HCT116 (cell line): ENCODE results near the gene WWOX. TPM values are rescaled to one million over a fixed set of nuclear protein-coding genes. Genes with fewer than 3 reads are reported as not detected.

ENCODE experiments used
- ATAC-seq: fragments of 200-7000 bp; cut with Tn5 transposase; 2 replicates; pipeline ENCODE4 v1.9.1; 2020; ENCODE audit warnings: mild to moderate bottlenecking, moderate library complexity
- BruUV-seq: library from RNA; stranded (reverse); fragments of 400-500 nt; replicated peaks from 2 replicates; lab custom pipeline; 2021; lab: Mats Ljungman, UMichigan
- CTCF ChIA-PET: fragments of 300-600 bp; sonication (Branson Sonifier 250); formaldehyde crosslinking; loops from one replicate; lab custom pipeline; 2021; ENCODE audit warnings: antibody characterized with exemption; lab: Charles Lee
- POLR2A ChIA-PET: fragments of 300-600, 350-600 bp; sonication (Branson Sonifier 250); formaldehyde crosslinking; loops from one replicate; lab custom pipeline; 2021; ENCODE audit warnings: antibody characterized with exemption; lab: Charles Lee
- RAD21 ChIA-PET, 2 experiments: fragments of 300-600 bp; sonication (Branson Sonifier 250); formaldehyde crosslinking; loops; one replicate each; lab custom pipeline; 2023; ENCODE audit warnings: low total read pairs in 2 of 2; ENCODE audit not compliant: uncharacterized antibody in 2 of 2, unreplicated experiment in 2 of 2, low non-redundant PET in 1 of 2; lab: Charles Lee
- DNase-seq: peaks from one replicate; pipeline ENCODE4 v3.0.0-alpha.2; 2010; ENCODE audit warnings: low read depth, low spot score
- H2AFZ ChIP-seq: fragments of 200-600 bp; shearing (Covaris generic), sonication (generic); 2 replicates; pipeline ENCODE4 v1.6.1; 2017; ENCODE audit warnings: low read depth, mixed run types, mixed read lengths, antibody characterized with exemption, low read length; ENCODE audit not compliant: poor library complexity, severe bottlenecking
- H3K27ac ChIP-seq: 2 replicates; pipeline ENCODE4 v1.5.1; 2012; ENCODE audit warnings: low read depth, low read length
- H3K27me3 ChIP-seq: fragments of 200-600 bp; sonication (generic); 2 replicates; pipeline ENCODE4 v1.6.1; 2016; ENCODE audit warnings: mixed run types, low read length, mixed read lengths; ENCODE audit not compliant: insufficient read depth
- H3K36me3 ChIP-seq, 2 experiments: fragments of 200-500 bp in 1 of 2; fragments of 200-600 bp in 1 of 2; sonication (Bioruptor generic) in 1 of 2; sonication (generic) in 1 of 2; 2 replicates each; pipeline versions ENCODE4 v1.5.1 to v1.6.1; 2014 to 2016; ENCODE audit warnings: low read length in 2 of 2, inconsistent platforms in 1 of 2, mixed read lengths in 1 of 2, mixed run types in 1 of 2; ENCODE audit not compliant: insufficient read depth in 2 of 2, control insufficient read depth in 1 of 2
- H3K4me1 ChIP-seq, 2 experiments: fragments of 200-600 bp in 1 of 2; sonication (generic) in 1 of 2; 2 replicates each; pipeline versions ENCODE4 v1.5.1 to v1.6.1; 2012 to 2017; ENCODE audit warnings: low read length in 2 of 2, inconsistent platforms in 1 of 2, mild to moderate bottlenecking in 1 of 2, mixed read lengths in 1 of 2, mixed run types in 1 of 2, moderate library complexity in 1 of 2; ENCODE audit not compliant: insufficient read depth in 2 of 2, control insufficient read depth in 1 of 2
- H3K4me2 ChIP-seq: fragments of 200-600 bp; sonication (generic); 2 replicates; pipeline ENCODE4 v1.6.1; 2017; ENCODE audit warnings: mixed run types, low read length, mixed read lengths
- H3K4me3 ChIP-seq, 2 experiments: fragments of 200-600 bp in 1 of 2; sonication (generic) in 1 of 2; replicated peaks in 1 of 2; 2 replicates each; pipeline ENCODE4 v1.5.1; 2011 to 2016; ENCODE audit warnings: low read length in 2 of 2, control low read depth in 1 of 2, low read depth in 1 of 2, mild to moderate bottlenecking in 1 of 2, mixed read lengths in 1 of 2, mixed run types in 1 of 2
- H3K79me2 ChIP-seq: fragments of 200-600 bp; sonication (generic); 2 replicates; pipeline ENCODE4 v1.6.1; 2017; ENCODE audit warnings: mild to moderate bottlenecking, mixed run types, low read length, moderate library complexity, mixed read lengths; ENCODE audit not compliant: insufficient read depth
- H3K9ac ChIP-seq: fragments of 200-600 bp; sonication (generic); 2 replicates; pipeline ENCODE4 v1.6.1; 2016; ENCODE audit warnings: low read length, mixed read lengths
- H3K9me2 ChIP-seq: fragments of 200-600 bp; sonication (generic), shearing (Covaris generic); 2 replicates; pipeline ENCODE4 v1.6.1; 2017; ENCODE audit warnings: mixed run types, mild to moderate bottlenecking, moderate library complexity; ENCODE audit not compliant: insufficient read depth
- H3K9me3 ChIP-seq, 2 experiments: fragments of 200-500 bp in 1 of 2; fragments of 200-600 bp in 1 of 2; sonication (Bioruptor generic) in 1 of 2; sonication (generic) in 1 of 2; 2 replicates each; pipeline ENCODE4 v1.6.1; 2014 to 2017; ENCODE audit warnings: low read length in 2 of 2, mixed read lengths in 2 of 2, inconsistent platforms in 1 of 2, low read depth in 1 of 2, mild to moderate bottlenecking in 1 of 2, mixed run types in 1 of 2, moderate library complexity in 1 of 2; ENCODE audit not compliant: control insufficient read depth in 1 of 2, insufficient read depth in 1 of 2
- H4K20me1 ChIP-seq: fragments of 200-600 bp; sonication (generic), shearing (Covaris generic); 2 replicates; pipeline ENCODE4 v1.6.1; 2017; ENCODE audit warnings: mixed run types, mild to moderate bottlenecking, moderate library complexity; ENCODE audit not compliant: insufficient read depth
- CBX3 ChIP-seq: IDR thresholded peaks from 2 replicates; pipeline ENCODE4 v1.6.1; 2012; ENCODE audit warnings: low read depth
- CEBPB ChIP-seq: IDR thresholded peaks from 2 replicates; pipeline ENCODE4 v1.6.1; 2012; ENCODE audit warnings: low read depth
- CTCF ChIP-seq, 3 experiments: fragments of 200-600 bp in 1 of 3; sonication (generic) in 1 of 3; IDR thresholded peaks in 2 of 3; conservative IDR thresholded peaks in 1 of 3; 2 replicates each; pipeline ENCODE4 v1.5.1; 2012 to 2017; ENCODE audit warnings: low read depth in 2 of 3, low read length in 2 of 3, antibody characterized with exemption in 1 of 3, borderline replicate concordance in 1 of 3, control low read depth in 1 of 3, mild to moderate bottlenecking in 1 of 3, mixed read lengths in 1 of 3, mixed run types in 1 of 3, moderate library complexity in 1 of 3; ENCODE audit not compliant: insufficient read depth in 1 of 3
- ELF1 ChIP-seq: IDR thresholded peaks from 2 replicates; pipeline ENCODE4 v1.6.1; 2012; ENCODE audit warnings: low read depth, borderline replicate concordance
- EZH2 ChIP-seq: fragments of 200-600 bp; sonication (generic); IDR thresholded peaks from 2 replicates; pipeline ENCODE4 v1.6.1; 2017; ENCODE audit warnings: antibody characterized with exemption, mixed run types
- EZH2phosphoT487 ChIP-seq: fragments of 200-600 bp; IDR thresholded peaks from 2 replicates; pipeline ENCODE4 v1.6.1; 2018; ENCODE audit warnings: antibody characterized with exemption, borderline replicate concordance
- FOSL1 ChIP-seq: IDR thresholded peaks from 2 replicates; pipeline ENCODE4 v1.6.1; 2012; ENCODE audit warnings: low read depth
- JUND ChIP-seq: IDR thresholded peaks from 2 replicates; pipeline ENCODE4 v1.6.1; 2012
- MAX ChIP-seq: IDR thresholded peaks from 2 replicates; pipeline ENCODE4 v1.6.1; 2012
- SRF ChIP-seq: IDR thresholded peaks from 2 replicates; pipeline ENCODE4 v1.6.1; 2012; ENCODE audit warnings: low read depth
- YY1 ChIP-seq: IDR thresholded peaks from 2 replicates; pipeline ENCODE4 v1.6.1; 2011; ENCODE audit warnings: low read length, low read depth, moderate library complexity, mild to moderate bottlenecking; ENCODE audit not compliant: insufficient replicate concordance; ENCODE audit errors: extremely low read depth
- ZBTB33 ChIP-seq: IDR thresholded peaks from 2 replicates; pipeline ENCODE4 v1.6.1; 2011; ENCODE audit warnings: mild to moderate bottlenecking, low read length, moderate library complexity; ENCODE audit not compliant: insufficient replicate concordance; ENCODE audit errors: extremely low read depth
- ZNF274 ChIP-seq: fragments of 200-500 bp; sonication (Bioruptor generic); IDR thresholded peaks from 2 replicates; pipeline ENCODE4 v1.6.1; 2014; ENCODE audit warnings: mild to moderate bottlenecking, low read depth, low read length, inconsistent platforms
- intact Hi-C: fragments of 100-400 bp; cut with micrococcal nuclease; formaldehyde crosslinking; loops from 2 replicates; pipeline ENCODE4 v1.10.0; 2022
- total RNA-seq: library from RNA; stranded (reverse); gene quantifications from one replicate; pipeline ENCODE4 v1.2.1, GENCODE V29; 2021; ENCODE audit not compliant: unreplicated experiment
- TF ChIP-seq, protein P1 (sequence below): IDR thresholded peaks from 2 replicates; pipeline ENCODE4 v1.6.1; 2012

WWOX gene
- total RNA-seq, 1 experiment from 2014 or later, result 13.7 TPM

- Histone ChIP-seq H3K4me1 (no peaks in the 10 kb centered on the region), H3K4me2 (no peak overlapping the region), H2AFZ (no peak overlapping the region), H3K4me3 (no peak overlapping the region), H3K9me2 (no peaks in the 10 kb centered on the region), H3K9me3 (no peaks in the 10 kb centered on the region), H4K20me1 (no peaks in the 10 kb centered on the region), H3K27ac (no peak overlapping the region), H3K27me3 (no peaks in the 10 kb centered on the region), H3K79me2 (no peaks in the 10 kb centered on the region), H3K9ac (no peak overlapping the region), H3K36me3 (no peaks in the 10 kb centered on the region)
- POLR2A ChIA-PET, result no interaction called here
- no peak for ATAC-seq
- BruUV-seq, result no TSS peak
- CTCF ChIA-PET, result no interaction called here
- no peak for TF ChIP-seq CBX3
- TF ChIP-seq ELF1, result no peak
- no peak for TF ChIP-seq EZH2phosphoT487
- no peak for TF ChIP-seq ZBTB33
- no peak for TF ChIP-seq FOSL1
- TF ChIP-seq, protein P1, sequence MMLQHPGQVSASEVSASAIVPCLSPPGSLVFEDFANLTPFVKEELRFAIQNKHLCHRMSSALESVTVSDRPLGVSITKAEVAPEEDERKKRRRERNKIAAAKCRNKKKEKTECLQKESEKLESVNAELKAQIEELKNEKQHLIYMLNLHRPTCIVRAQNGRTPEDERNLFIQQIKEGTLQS, result no peak
- RAD21 ChIA-PET, result no interaction called here
- DNase-seq, result no peak
- intact Hi-C loops, result no loop called here
These were observed 391.0 kb downstream of the WWOX start for GRCh38 chr16:78490431-78490830.

- Histone ChIP-seq H3K4me2 (no peak overlapping the region), H3K4me1 (no peaks in the 10 kb centered on the region), H3K27ac (no peak overlapping the region), H4K20me1 (no peaks in the 10 kb centered on the region), H3K36me3 (no peaks in the 10 kb centered on the region), H3K9me2 (no peaks in the 10 kb centered on the region), H3K79me2 (no peaks in the 10 kb centered on the region), H3K4me3 (no peak overlapping the region), H3K9me3 (no peaks in the 10 kb centered on the region), H3K9ac (no peak overlapping the region), H2AFZ (no peak overlapping the region), H3K27me3 (no peaks in the 10 kb centered on the region)
- no peak for DNase-seq
- CTCF ChIA-PET, result no interaction called here
- RAD21 ChIA-PET, result no interaction called here
- POLR2A ChIA-PET, result no interaction called here
- BruUV-seq, result no TSS peak
- no peak for ATAC-seq
- intact Hi-C loops, result no loop called here
- TF ChIP-seq YY1 (no peak), EZH2 (no peak), SRF (no peak), ZNF274 (no peak), CTCF (IDR thresholded peaks at IDR 0.05 in 2 of 3, conservative IDR thresholded peaks at IDR 0.05 in 1 of 3; ENCODE audit: borderline replicate concordance in 1 of 3, insufficient read depth in 1 of 3, low read depth in 2 of 3, low read length in 2 of 3) (no peak), ZBTB33 (no peak), CEBPB (no peak), JUND (no peak), EZH2phosphoT487 (no peak), MAX (no peak)
- TF ChIP-seq, protein P1, result no peak
These were observed 391.4 kb downstream of the WWOX start for GRCh38 chr16:78490847-78491246.
